B cell (primary cell): ENCODE measurements around the gene IL36A.

Experiments used
- CTCF ChIP-seq: fragments of 200-600 bp; IDR thresholded peaks from one replicate; pipeline ENCODE4 v1.8.0; 2022; ENCODE audit warnings: antibody characterized with exemption, mild to moderate bottlenecking
- EZH2 ChIP-seq: IDR thresholded peaks from 2 replicates; pipeline ENCODE4 v1.6.1; 2012; ENCODE audit warnings: borderline replicate concordance, low read depth, mild to moderate bottlenecking, moderate library complexity, low read length; ENCODE audit not compliant: insufficient read depth, poor library complexity, severe bottlenecking

GRCh38 chr2:113015655-113016054 is 10.4 kb downstream of the IL36A start:
- TF ChIP-seq CTCF (no peak), EZH2 (no peak)
